ENCODE results near the gene IL1F10.

Gene IL1F10

GRCh38 chr2:113060396-113060795, 7.4 kb upstream of the IL1F10 start:
- DNase-seq, result no peak

DNA sequence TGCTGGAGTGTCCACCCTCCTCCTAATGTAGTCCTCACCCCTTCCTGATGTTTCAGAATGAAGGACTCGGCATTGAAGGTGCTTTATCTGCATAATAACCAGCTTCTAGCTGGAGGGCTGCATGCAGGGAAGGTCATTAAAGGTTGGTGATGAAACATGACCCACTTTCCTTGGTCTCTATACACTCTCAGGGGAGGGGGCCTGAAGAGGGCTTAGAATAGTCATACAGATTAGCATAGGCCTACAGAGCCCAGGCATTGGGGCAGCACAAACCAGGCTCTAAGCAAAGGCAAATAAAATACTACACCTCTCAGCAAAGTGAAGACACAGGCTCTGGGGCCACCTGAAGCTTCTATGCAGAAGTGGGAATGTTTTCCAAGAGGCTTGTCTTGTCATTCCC, 7.0 kb upstream of the IL1F10 start:
- no peak for DNase-seq

DNA sequence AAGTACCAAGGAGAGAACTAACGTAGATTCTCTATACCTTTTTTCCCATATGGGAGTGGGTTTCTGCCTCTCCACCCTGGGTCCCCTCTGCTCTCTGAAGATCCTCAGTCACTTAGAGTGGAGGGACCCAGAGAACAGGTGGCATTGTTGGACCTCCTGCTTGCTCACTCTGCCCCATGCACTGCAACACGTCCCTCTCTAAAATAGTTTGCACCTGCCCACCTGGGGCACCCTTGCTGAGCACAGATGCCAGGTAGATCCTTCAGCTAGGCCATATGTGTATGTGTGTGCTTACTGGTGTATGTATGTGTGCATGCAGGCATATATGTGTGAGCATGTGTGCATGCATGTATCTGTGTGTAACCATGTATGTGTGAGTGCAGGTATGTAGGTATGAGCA, 6.5 kb upstream of the IL1F10 start:
- no peak for DNase-seq

DNA sequence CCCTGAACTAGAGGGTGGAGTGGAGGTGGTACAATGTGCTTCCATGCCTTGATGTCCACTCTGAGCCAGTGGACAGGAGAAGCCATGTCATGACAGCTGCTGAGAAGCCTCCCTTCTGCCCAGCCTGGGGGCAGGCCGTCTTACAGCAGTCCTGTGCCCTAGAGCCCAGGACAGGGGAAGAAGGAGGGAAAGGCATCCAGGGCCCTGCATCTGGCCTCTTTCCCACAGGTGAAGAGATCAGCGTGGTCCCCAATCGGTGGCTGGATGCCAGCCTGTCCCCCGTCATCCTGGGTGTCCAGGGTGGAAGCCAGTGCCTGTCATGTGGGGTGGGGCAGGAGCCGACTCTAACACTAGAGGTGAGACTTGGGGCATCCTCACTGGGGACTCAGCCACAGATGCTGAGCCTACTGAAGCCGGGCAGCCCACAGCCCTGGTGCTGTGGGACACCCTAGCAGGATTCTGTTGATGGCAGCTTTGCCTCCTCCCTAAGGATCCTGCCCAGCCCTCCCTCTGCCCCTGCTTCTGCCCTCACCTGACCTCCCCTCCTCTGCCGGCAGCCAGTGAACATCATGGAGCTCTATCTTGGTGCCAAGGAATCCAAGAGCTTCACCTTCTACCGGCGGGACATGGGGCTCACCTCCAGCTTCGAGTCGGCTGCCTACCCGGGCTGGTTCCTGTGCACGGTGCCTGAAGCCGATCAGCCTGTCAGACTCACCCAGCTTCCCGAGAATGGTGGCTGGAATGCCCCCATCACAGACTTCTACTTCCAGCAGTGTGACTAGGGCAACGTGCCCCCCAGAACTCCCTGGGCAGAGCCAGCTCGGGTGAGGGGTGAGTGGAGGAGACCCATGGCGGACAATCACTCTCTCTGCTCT, 5.6 kb upstream of the IL1F10 start:
- no peak for DNase-seq

GRCh38 chr2:113064281-113064680, 3.5 kb upstream of the IL1F10 start:
- no peak for DNase-seq

GRCh38 chr2:113064898-113065297, 2.9 kb upstream of the IL1F10 start:
- DNase-seq, result no peak

- no peak for DNase-seq
These were observed 479 bp downstream of the IL1F10 start for GRCh38 chr2:113068249-113068648.

GRCh38 chr2:113068706-113069485, 1.1 kb downstream of the IL1F10 start:
- DNase-seq, result no peak

GRCh38 chr2:113069676-113070605, 2.2 kb downstream of the IL1F10 start:
- DNase-seq, result no peak

DNA sequence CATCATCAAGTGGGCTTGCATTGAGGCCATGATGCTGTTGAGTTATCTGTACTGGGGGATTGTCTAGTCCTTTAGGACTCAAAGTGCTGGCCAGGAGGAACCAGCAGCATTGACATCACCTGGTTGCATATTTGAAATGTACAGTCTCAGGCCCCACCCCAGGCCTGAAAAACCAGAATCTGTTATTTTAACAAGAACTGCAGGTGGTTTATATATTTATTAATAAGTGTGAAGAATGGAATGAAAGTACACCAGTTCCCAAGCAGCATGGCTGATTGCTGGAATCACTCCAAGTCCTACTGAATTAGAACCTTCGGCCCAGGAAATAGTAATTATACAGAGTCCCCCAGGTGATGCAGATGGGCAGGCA, 2.8 kb downstream of the IL1F10 start:
- no peak for DNase-seq

- no peak for DNase-seq
These were observed 4.8 kb downstream of the IL1F10 start for GRCh38 chr2:113072584-113072983.

GRCh38 chr2:113073325-113073834, 5.6 kb downstream of the IL1F10 start:
- no peak for DNase-seq

DNA sequence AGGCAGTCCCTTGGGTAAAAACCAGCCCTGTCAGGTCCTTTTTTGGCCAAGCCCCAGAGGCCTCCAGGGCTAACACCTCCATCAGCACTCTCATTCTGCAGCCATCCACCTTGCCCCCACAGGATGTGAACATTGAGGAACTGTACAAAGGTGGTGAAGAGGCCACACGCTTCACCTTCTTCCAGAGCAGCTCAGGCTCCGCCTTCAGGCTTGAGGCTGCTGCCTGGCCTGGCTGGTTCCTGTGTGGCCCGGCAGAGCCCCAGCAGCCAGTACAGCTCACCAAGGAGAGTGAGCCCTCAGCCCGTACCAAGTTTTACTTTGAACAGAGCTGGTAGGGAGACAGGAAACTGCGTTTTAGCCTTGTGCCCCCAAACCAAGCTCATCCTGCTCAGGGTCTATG, 7.3 kb downstream of the IL1F10 start:
- no peak for DNase-seq

DNA sequence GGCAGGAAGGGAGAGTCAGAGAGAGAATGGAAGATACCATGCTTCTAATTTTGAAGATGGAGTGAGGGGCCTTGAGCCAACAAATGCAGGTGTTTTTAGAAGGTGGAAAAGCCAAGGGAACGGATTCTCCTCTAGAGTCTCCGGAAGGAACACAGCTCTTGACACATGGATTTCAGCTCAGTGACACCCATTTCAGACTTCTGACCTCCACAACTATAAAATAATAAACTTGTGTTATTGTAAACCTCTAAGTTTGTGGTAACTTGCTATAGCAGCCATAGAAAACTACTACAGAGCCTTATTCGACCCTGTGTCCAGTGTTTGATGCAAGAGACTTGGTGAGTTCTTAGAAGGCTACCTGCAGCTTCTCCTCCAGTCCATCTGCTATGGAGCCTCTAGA, 7.8 kb downstream of the IL1F10 start:
- DNase-seq, result no peak

- no peak for DNase-seq
These were observed 9.3 kb downstream of the IL1F10 start for GRCh38 chr2:113076954-113077669.

- DNase-seq, result no peak
These were observed 10.2 kb downstream of the IL1F10 start for GRCh38 chr2:113077921-113078320.

- DNase-seq, result no peak
These were observed 10.6 kb downstream of the IL1F10 start for GRCh38 chr2:113078350-113078839.

DNA sequence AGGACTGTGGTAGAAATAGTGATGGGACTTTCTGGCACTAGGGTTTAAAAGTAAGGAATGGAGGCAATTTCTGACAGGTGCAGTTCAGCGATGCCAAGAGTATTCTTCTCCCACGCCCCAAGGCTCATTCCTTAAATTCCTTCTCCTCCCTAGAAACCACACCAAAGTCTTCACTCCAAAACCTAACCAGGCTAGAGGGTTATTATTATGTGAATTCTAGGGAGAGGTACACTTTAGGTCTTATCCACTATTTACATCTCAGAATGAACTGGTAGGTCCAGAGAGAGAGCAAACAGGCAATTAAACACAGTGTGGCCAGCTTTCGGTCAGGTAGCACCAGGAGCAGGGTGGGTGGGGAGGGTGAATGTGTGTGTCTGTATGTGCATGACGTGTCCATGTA, 11.4 kb downstream of the IL1F10 start:
- no peak for DNase-seq

- DNase-seq, result no peak
These were observed 12.4 kb downstream of the IL1F10 start for GRCh38 chr2:113080134-113080533.

- DNase-seq, result no peak
These were observed 13.9 kb downstream of the IL1F10 start for GRCh38 chr2:113081488-113082210.

DNA sequence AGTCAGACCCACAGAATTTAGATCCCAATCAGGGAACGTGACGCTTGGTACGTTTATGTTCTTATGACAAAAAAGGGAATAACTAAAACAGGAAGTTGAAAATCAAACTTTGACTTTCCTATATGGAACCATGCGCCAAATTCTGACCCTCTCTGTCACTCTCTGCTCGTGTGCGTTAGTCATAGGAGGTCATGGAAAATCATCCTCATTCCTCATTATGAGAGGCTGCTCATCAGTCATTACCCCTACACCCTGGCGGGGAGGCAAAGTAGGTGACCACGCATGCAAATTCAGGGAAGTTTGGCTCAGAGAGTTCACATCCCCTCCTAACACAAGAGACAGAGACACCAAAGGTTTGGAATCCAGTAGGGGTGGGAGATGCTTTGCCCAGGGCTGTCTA, 15.5 kb downstream of the IL1F10 start:
- no peak for DNase-seq
